Karpas-422 (cell line): Measurements from ENCODE around the gene ABLIM1. TPM values are rescaled to one million over a fixed set of nuclear protein-coding genes. Genes with fewer than 3 reads are reported as not detected.

Experiments used
- DNase-seq: peaks from one replicate; pipeline ENCODE4 v3.0.0-alpha.2; 2015
- H2AFZ ChIP-seq: fragments of 200-600 bp; sonication (generic); 2 replicates; pipeline ENCODE4 v1.6.1; 2014; ENCODE audit warnings: antibody characterized with exemption, low read length, mixed read lengths
- H3K27ac ChIP-seq: fragments of 200-600 bp; sonication (generic); 2 replicates; pipeline ENCODE4 v1.5.1; 2014; ENCODE audit warnings: mild to moderate bottlenecking, low read length, moderate library complexity
- H3K27me3 ChIP-seq: fragments of 200-600 bp; sonication (generic); 2 replicates; pipeline ENCODE4 v1.6.1; 2014; ENCODE audit warnings: low read length, mixed read lengths
- H3K36me3 ChIP-seq: fragments of 200-600 bp; sonication (generic); 2 replicates; pipeline ENCODE4 v1.6.1; 2014; ENCODE audit warnings: low read length, mixed read lengths; ENCODE audit not compliant: insufficient read depth
- H3K4me1 ChIP-seq: fragments of 200-600 bp; sonication (generic); 2 replicates; pipeline ENCODE4 v1.6.1; 2014; ENCODE audit warnings: mild to moderate bottlenecking, low read length, mixed read lengths
- H3K4me2 ChIP-seq: fragments of 200-600 bp; sonication (generic); 2 replicates; pipeline ENCODE4 v1.6.1; 2014; ENCODE audit warnings: low read length, low read depth, mild to moderate bottlenecking; ENCODE audit not compliant: poor library complexity, severe bottlenecking
- H3K4me3 ChIP-seq: fragments of 200-600 bp; sonication (generic); 2 replicates; pipeline ENCODE4 v1.5.1; 2014; ENCODE audit warnings: mild to moderate bottlenecking, antibody characterized with exemption, low read length, mixed read lengths
- H3K79me2 ChIP-seq: fragments of 200-600 bp; sonication (generic); 2 replicates; pipeline ENCODE4 v1.6.1; 2014; ENCODE audit warnings: mild to moderate bottlenecking, low read length, mixed read lengths
- H3K9ac ChIP-seq: fragments of 200-600 bp; sonication (generic); 2 replicates; pipeline ENCODE4 v1.6.0; 2014; ENCODE audit warnings: low read length
- H3K9me2 ChIP-seq: fragments of 200-600 bp; sonication (generic), shearing (Covaris generic); replicated peaks from 2 replicates; pipeline ENCODE4 v1.6.0; 2014; ENCODE audit warnings: mild to moderate bottlenecking, low read length, moderate library complexity; ENCODE audit not compliant: insufficient read depth
- H3K9me3 ChIP-seq: fragments of 300-700, 200-600 bp; sonication (generic); 2 replicates; pipeline ENCODE4 v1.6.1; 2014; ENCODE audit warnings: low read length, mixed read lengths
- H4K20me1 ChIP-seq: fragments of 200-600 bp; sonication (generic); 2 replicates; pipeline ENCODE4 v1.6.1; 2014; ENCODE audit warnings: mild to moderate bottlenecking, antibody characterized with exemption, low read length, low read depth; ENCODE audit not compliant: insufficient read depth
- total RNA-seq: library from RNA; depleted of rRNA; stranded (reverse); fragments of >200 nt; shearing (Covaris generic); gene quantifications from 2 replicates; pipeline ENCODE4 v1.2.3, GENCODE V29; 2014; ENCODE audit warnings: low replicate concordance

Gene ABLIM1
- total RNA-seq, 1 experiment from 2014 or later: 131 TPM

DNA sequence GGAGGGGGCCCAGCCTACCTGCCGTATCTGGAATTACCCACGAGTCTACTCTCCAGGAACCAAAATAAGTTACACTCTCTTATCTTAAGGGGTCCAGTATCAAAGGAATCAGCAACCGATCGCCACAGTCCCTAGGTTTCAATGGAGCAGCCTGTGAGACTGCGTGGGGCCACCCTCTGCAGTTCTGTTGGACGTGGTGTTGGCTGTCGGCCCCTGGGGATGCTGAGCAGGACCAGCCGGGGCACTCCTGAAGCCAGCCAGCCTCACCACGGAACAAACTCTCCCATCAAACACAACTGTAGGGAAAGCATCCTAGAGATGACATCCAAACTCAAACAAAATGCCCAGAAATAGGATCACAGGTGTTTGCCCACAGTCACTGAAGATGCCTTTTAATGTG lies 25.5 kb upstream of the ABLIM1 start:
- Histone ChIP-seq H3K79me2 (no peaks in the 10 kb centered on the region), H3K4me2 (no peak overlapping the region), H3K4me3 (no peak overlapping the region), H3K4me1 (no peaks in the 10 kb centered on the region), H3K9ac (no peak overlapping the region), H3K9me3 (no peaks in the 10 kb centered on the region), H3K36me3 (no peaks in the 10 kb centered on the region), H4K20me1 (no peaks in the 10 kb centered on the region), H3K27me3 (no peaks in the 10 kb centered on the region), H3K9me2 (no peaks in the 10 kb centered on the region), H2AFZ (no peak overlapping the region), H3K27ac (no peak overlapping the region)
- DNase-seq: no peak

DNA sequence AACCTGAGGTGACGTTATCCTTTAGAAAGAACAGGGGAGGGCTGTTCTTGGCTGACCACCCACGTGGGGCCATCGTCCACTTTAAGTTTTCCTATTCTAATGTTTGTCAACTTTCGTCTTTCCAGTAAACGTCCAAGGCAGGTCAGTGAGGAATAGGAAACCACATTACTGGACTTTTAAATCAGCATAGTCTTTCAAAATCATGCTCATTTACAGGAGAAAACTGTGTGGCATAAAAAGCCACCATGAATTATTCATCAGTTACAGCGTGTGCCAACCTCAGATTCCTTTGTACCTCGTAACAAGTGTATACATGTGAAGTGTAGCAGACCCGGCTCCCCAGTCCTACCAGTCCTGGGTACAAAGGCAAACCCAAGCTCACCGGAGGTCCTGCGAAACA lies 25.1 kb upstream of the ABLIM1 start:
- no peak overlapping the region for H3K27ac ChIP-seq
- H3K27me3 ChIP-seq: no peaks in the 10 kb centered on the region

DNA sequence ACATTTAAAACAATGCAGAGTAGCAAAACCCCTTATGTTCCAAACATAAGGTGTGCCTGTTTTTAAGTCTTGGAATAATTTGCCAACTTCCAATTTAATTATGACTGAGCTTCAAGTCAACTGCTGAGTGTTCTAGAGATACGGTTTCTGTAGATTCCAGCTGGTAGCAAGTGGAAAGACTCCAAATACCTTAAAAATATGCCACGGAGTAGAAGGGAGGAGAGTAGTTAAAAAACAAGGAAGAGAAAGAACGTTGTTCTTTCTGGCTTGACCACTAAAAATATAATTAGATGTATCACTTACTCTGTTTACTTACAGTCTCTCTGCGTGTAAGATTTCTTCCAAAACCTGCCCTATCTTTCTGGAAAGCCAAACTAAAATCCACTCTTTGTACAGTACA lies 24.5 kb upstream of the ABLIM1 start:
- Histone ChIP-seq H3K4me2 (no peak overlapping the region), H3K4me1 (no peaks in the 10 kb centered on the region)

More for the DNA sequence above, 25.1 kb upstream of the ABLIM1 start:
- no peak overlapping the region for H2AFZ ChIP-seq
- H3K4me3 ChIP-seq: no peak overlapping the region
- no peaks in the 10 kb centered on the region for H3K9me2 ChIP-seq
- H3K4me1 ChIP-seq: no peaks in the 10 kb centered on the region
- H4K20me1 ChIP-seq: no peaks in the 10 kb centered on the region
- no peaks in the 10 kb centered on the region for H3K9me3 ChIP-seq
- H3K79me2 ChIP-seq: no peaks in the 10 kb centered on the region
- H3K36me3 ChIP-seq: no peaks in the 10 kb centered on the region
- DNase-seq: no peak
- no peak overlapping the region for H3K9ac ChIP-seq
- no peak overlapping the region for H3K4me2 ChIP-seq

DNA sequence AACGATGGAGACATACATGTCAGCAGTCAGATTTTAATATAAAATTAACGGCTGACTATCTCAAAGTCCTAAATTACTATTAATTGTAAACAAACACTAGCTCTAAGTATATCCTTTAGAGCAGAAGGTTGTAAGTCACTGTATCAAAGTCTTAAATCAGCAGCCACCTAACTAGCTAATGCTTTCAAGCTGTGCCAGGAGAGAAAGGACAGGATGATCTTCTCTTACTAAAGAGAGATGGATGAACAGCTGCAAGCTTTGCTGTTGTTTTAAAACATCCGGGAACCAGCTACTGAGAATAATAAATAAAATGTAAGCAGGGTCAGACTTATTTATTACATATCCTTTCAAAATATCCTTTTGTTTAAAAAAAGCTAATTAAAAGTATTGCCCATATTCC lies 24.0 kb upstream of the ABLIM1 start:
- Histone ChIP-seq H3K36me3 (no peaks in the 10 kb centered on the region), H3K9me2 (no peaks in the 10 kb centered on the region), H3K9me3 (no peaks in the 10 kb centered on the region), H4K20me1 (no peaks in the 10 kb centered on the region), H3K4me2 (no peak overlapping the region), H3K27ac (no peak overlapping the region), H3K9ac (no peak overlapping the region), H3K27me3 (no peaks in the 10 kb centered on the region), H3K4me3 (no peak overlapping the region), H2AFZ (no peak overlapping the region), H3K4me1 (no peaks in the 10 kb centered on the region), H3K79me2 (no peaks in the 10 kb centered on the region)
- no peak for DNase-seq

More for the DNA sequence above, 24.5 kb upstream of the ABLIM1 start:
- Histone ChIP-seq H3K27ac (no peak overlapping the region), H3K9me2 (no peaks in the 10 kb centered on the region), H2AFZ (no peak overlapping the region), H3K36me3 (no peaks in the 10 kb centered on the region), H3K27me3 (no peaks in the 10 kb centered on the region), H3K79me2 (no peaks in the 10 kb centered on the region), H3K4me3 (no peak overlapping the region), H3K9ac (no peak overlapping the region), H4K20me1 (no peaks in the 10 kb centered on the region), H3K9me3 (no peaks in the 10 kb centered on the region)
- DNase-seq: no peak

DNA sequence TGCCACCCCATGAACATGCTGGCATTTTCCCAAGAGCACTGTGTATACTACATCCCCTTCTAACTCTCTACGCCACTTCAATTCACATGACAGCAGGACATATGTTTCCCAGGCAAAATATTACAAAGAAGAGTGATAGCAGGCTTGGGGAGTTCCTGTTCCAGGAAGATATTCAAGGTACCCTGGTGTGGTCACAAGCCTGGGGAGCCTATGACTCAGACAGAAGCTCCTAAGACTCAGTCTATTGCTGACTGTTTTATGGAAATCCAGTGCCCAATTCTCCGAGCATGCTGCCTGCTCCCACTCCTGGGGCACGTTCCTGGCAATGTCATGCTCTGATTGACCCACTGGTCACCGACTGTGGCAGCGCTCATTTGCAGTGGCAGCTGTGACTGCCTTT lies 23.5 kb upstream of the ABLIM1 start:
- Histone ChIP-seq H3K4me1 (no peaks in the 10 kb centered on the region), H3K36me3 (no peaks in the 10 kb centered on the region), H3K4me2 (no peak overlapping the region), H3K9me3 (no peaks in the 10 kb centered on the region), H3K9ac (no peak overlapping the region), H3K27me3 (no peaks in the 10 kb centered on the region), H4K20me1 (no peaks in the 10 kb centered on the region), H3K4me3 (no peak overlapping the region), H3K79me2 (no peaks in the 10 kb centered on the region), H3K9me2 (no peaks in the 10 kb centered on the region), H3K27ac (no peak overlapping the region), H2AFZ (no peak overlapping the region)
- no peak for DNase-seq

DNA sequence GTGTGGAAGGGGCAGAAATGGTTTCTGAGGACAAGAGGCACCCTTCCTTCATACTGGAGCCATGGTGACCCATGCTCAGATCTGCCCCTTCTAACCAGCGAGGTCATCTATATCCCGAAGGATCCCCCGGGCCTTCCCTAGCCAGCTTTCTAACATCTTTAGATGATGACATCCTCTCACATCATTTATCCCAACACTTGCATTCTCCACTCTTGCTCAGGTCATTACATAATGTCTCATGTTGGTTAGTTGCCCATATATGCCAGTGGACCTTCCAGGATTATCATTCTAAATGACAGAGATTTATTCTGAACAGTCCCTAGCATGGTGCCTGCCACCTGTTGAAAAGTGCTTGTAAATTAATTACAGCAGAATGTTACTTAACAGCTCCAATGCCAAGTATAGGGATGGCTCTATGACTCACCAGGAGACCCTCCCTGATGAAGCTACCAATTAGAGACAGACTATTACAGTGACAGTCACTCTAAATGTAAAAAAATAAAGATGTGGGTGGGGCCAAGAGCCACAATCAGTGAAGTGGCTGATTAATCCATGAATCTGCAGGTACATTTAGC lies 22.6 kb upstream of the ABLIM1 start:
- no peaks in the 10 kb centered on the region for H3K79me2 ChIP-seq
- H3K27ac ChIP-seq: no peak overlapping the region

DNA sequence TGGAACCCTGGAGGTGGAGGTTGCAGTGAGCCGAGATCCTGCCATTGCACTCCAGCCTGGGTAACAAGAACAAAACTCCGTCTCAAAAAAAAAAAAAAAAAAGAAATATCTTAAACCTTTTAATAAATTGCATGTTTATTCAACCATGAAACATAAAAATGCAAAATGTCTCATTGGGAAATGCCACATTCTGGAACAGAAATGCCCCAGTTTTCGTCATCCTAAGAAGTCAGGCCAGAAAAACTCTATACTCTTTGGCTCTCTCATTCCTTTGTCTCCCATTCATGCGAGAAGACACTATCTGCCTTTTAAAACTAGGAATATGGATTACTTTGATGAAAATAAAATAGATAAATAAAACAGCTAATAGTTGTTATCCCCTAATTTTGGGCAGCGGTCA lies 21.5 kb upstream of the ABLIM1 start:
- no peak overlapping the region for H3K9ac ChIP-seq

More for the DNA sequence above, 22.6 kb upstream of the ABLIM1 start:
- no peak for DNase-seq
- Histone ChIP-seq H3K9ac (no peak overlapping the region), H3K4me2 (no peak overlapping the region), H3K9me3 (no peaks in the 10 kb centered on the region), H3K36me3 (no peaks in the 10 kb centered on the region), H3K4me3 (no peak overlapping the region), H3K4me1 (no peaks in the 10 kb centered on the region), H3K9me2 (no peaks in the 10 kb centered on the region), H3K27me3 (no peaks in the 10 kb centered on the region), H4K20me1 (no peaks in the 10 kb centered on the region), H2AFZ (no peak overlapping the region)

DNA sequence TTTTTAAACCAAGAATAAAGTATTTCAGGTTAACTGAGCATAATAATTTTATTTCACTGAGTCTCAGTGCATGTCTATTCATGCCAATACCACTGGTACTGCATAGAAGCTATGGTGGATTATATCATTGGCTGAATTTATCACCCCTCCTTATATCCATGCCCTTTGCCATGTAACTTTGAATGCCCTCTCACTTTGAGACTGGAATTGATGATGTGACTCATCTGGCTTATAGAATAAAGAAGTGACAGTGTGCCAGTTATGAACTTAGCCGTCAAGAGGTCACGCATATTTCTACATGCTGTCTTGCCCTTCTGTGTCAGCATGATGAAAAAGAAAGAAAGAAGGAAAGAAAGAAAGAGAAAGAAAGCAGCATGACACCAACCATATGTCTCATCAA lies 20.7 kb upstream of the ABLIM1 start:
- no peak overlapping the region for H2AFZ ChIP-seq
- no peak overlapping the region for H3K4me2 ChIP-seq
- no peak overlapping the region for H3K27ac ChIP-seq
- H3K9me3 ChIP-seq: no peaks in the 10 kb centered on the region
- no peaks in the 10 kb centered on the region for H3K4me1 ChIP-seq
- H3K9ac ChIP-seq: no peak overlapping the region
- no peaks in the 10 kb centered on the region for H3K9me2 ChIP-seq
- no peaks in the 10 kb centered on the region for H3K27me3 ChIP-seq
- no peaks in the 10 kb centered on the region for H3K79me2 ChIP-seq
- no peak overlapping the region for H3K4me3 ChIP-seq
- H3K36me3 ChIP-seq: no peaks in the 10 kb centered on the region
- no peak for DNase-seq
- H4K20me1 ChIP-seq: no peaks in the 10 kb centered on the region

More for the DNA sequence above, 21.5 kb upstream of the ABLIM1 start:
- H3K9me2 ChIP-seq: no peaks in the 10 kb centered on the region
- H3K36me3 ChIP-seq: no peaks in the 10 kb centered on the region
- H3K9me3 ChIP-seq: no peaks in the 10 kb centered on the region
- H2AFZ ChIP-seq: no peak overlapping the region
- no peak overlapping the region for H3K27ac ChIP-seq
- H3K4me1 ChIP-seq: no peaks in the 10 kb centered on the region
- DNase-seq: no peak
- no peaks in the 10 kb centered on the region for H3K79me2 ChIP-seq
- H4K20me1 ChIP-seq: no peaks in the 10 kb centered on the region
- no peak overlapping the region for H3K4me3 ChIP-seq
- H3K4me2 ChIP-seq: no peak overlapping the region
- no peaks in the 10 kb centered on the region for H3K27me3 ChIP-seq

DNA sequence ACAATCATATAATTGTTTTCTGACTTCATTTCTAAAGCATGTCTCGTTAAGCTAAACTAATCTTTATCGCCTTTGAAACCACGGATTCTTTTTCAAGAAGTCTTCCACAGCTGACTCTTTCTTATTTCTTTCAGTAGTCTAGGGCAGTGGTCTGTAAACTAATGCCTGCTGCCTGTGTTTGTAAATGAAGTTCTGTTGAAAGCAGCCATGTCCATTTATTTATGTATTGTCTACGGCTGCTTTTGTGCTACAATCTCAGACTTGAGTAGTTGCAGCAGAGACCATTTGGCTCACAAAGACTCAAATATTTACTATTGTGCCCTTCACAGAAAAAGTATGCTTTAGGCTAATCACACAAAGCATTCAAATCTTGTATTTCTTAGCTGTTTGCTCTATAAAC lies 20.3 kb upstream of the ABLIM1 start:
- H3K27me3 ChIP-seq: no peaks in the 10 kb centered on the region
- no peaks in the 10 kb centered on the region for H3K9me2 ChIP-seq
- H3K4me2 ChIP-seq: no peak overlapping the region
- no peak overlapping the region for H2AFZ ChIP-seq
- no peak overlapping the region for H3K9ac ChIP-seq
- no peak for DNase-seq
- no peaks in the 10 kb centered on the region for H3K36me3 ChIP-seq
- H4K20me1 ChIP-seq: no peaks in the 10 kb centered on the region
- no peaks in the 10 kb centered on the region for H3K79me2 ChIP-seq
- H3K9me3 ChIP-seq: no peaks in the 10 kb centered on the region
- H3K4me3 ChIP-seq: no peak overlapping the region
- H3K27ac ChIP-seq: no peak overlapping the region
- H3K4me1 ChIP-seq: no peaks in the 10 kb centered on the region
